LNCAP (cell line): ENCODE measurements around the gene TP53INP2.

Source experiments
- CTCF ChIP-seq: fragments of 450-650 bp; IDR thresholded peaks from 2 replicates; pipeline ENCODE4 v1.5.1; 2017; ENCODE audit warnings: mild to moderate bottlenecking

Gene TP53INP2, protein sequence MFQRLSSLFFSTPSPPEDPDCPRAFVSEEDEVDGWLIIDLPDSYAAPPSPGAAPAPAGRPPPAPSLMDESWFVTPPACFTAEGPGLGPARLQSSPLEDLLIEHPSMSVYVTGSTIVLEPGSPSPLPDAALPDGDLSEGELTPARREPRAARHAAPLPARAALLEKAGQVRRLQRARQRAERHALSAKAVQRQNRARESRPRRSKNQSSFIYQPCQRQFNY

DNA sequence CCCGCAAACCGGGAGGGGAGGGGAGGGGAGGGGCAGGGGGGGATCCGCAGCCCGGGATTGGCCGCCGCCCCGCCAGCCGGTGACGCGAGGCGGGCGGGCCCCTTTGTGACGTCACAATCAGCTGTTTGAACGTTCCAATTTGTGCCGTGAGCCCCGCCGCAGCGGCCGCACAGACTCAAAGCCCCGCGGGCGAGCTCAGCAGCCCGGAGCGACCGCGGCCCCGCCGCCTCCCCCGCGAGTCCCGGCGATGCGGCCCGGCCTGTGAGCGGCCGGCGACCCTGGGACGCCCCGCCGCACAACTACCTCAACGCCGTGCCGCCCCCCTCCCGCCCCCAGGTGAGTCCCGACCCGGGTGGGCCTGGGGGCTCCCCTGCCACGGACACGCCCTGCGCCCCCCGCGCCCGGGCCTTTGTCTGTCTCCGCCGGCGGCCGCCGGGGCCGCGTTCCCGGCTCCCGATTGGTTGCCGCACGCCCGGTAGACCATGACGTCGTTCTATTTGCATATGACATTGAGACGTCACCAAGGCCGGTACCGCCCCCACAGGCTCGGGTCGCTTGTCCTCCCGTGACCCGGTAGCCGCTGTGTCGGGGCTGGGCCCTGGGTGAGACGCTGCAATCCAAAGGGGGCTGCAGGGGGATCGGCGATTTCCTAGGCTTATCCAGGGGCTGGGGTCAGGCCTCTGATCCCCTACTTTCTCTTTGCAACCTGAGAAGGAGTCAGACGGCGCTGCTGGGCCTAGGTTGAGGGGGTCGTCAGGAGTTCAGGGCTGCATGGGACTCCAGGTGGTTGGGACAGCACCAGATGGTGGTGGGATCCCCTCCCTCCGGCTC, at the start of gene TP53INP2:
TSS of gene TP53INP2 (plus strand) at position 168 of the 831 bp plus-strand sequence. CDS start 4,396 bp downstream, outside the sequence.
- TF ChIP-seq CTCF: no peak

DNA sequence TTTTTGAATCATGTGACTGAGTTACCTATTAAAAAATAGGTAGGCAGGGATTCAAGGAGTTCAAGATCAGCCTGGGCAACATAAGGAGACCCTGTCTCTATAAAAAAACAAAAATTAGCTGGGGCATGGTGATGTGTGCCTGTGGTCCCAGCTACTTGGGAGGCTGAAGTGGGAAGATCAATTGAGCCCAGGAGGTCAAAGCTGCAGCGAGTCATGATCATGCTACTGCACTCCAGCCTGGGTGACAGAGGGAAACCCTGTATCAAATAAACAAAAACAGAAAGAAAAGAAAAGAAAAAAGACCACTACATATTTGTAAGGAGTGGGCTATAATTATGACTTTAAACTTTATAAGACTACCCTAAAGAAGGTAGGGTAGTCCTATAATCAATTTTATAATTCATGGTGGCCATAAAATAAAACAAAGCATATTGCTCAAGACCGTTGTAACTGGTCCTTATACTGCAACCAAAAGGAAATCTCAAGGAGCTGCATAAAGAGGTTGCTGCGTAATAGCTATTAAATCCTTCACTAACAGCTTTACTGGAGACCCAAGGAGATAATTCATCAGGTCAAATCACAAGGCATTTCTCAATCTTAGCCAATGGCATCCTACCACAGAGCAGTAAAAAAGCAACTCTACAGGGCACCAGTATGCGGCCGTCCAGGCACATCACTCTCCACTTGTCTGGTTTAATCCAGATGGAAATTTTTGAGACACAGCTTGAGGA, 40.8 kb upstream of the TP53INP2 start:
- no peak for TF ChIP-seq CTCF

- no peak for TF ChIP-seq CTCF
Measured at GRCh38 chr20:34669094-34669493, 35.0 kb upstream of the TP53INP2 start.

GRCh38 chr20:34673412-34673811, 30.7 kb upstream of the TP53INP2 start:
- TF ChIP-seq CTCF: no peak

- TF ChIP-seq CTCF: no peak
Measured at GRCh38 chr20:34675561-34675960, 28.6 kb upstream of the TP53INP2 start.

DNA sequence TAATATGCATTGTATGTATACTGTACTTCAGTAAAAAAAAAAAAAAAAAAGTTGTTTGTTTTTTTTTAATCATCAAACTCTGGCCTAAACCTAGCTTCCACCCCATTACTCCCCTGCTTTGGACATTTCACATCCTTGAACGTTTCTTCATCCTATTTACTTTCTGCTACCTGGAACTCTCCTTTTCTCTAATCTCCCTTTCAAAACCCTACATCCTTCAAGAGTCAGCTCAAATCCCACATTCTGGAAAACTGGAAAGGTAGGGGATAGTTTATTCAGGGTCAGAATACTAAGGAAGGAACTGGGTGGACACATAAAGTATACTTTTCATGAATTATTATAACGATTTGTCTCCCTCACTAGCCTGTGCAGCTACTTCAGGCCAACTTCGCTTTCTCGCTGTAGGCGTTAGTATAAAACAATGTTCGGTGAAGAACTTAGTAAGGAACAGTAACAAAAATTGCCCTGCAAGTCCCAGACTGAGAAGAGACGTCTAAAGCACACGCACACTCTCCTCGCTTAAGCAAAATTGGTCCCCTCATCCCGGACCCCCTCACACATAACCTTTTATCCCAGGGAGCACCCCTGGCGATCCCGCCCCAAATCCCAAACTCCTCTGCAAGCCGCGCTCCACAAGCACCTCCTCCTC, 28.0 kb upstream of the TP53INP2 start:
- no peak for TF ChIP-seq CTCF
